ENCODE measurements around the gene NEK7.

The NEK7 gene

GRCh38 chr1:198153804-198154203 lies 3.0 kb upstream of the NEK7 start:
- Histone ChIP-seq H3K9me3 (ENCODE audit: insufficient read depth, low read length) (no peaks in the 10 kb centered on the region), H2AFZ (ENCODE audit: low read depth, low read length, severe bottlenecking) (no peak overlapping the region), H3K4me3 (ENCODE audit: insufficient read depth, low read length, poor library complexity, severe bottlenecking) (no peak overlapping the region), H4K20me1 (ENCODE audit: low read depth, low read length) (no peaks in the 10 kb centered on the region), H3K9me2 (replicated peaks; ENCODE audit: insufficient read depth, low read length) (no peaks in the 10 kb centered on the region), H3K27me3 (ENCODE audit: low read length) (no peaks in the 10 kb centered on the region), H3K79me2 (ENCODE audit: insufficient read depth, low read length) (no peaks in the 10 kb centered on the region), H3K4me2 (ENCODE audit: low read depth, low read length, poor library complexity, severe bottlenecking) (no peak overlapping the region), H3F3A (ENCODE audit: insufficient read depth) (peaks cover 11% of the 10 kb centered on the region), H3K36me3 (ENCODE audit: low read length) (no peaks in the 10 kb centered on the region), H3K9ac (ENCODE audit: low read length) (no peak overlapping the region), H3K27ac (ENCODE audit: low read depth, low read length) (no peak overlapping the region)
- no peak for TF ChIP-seq EZH2phosphoT487 (conservative IDR thresholded peaks at IDR 0.05; ENCODE audit: low read length)
- TF ChIP-seq, protein P1, sequence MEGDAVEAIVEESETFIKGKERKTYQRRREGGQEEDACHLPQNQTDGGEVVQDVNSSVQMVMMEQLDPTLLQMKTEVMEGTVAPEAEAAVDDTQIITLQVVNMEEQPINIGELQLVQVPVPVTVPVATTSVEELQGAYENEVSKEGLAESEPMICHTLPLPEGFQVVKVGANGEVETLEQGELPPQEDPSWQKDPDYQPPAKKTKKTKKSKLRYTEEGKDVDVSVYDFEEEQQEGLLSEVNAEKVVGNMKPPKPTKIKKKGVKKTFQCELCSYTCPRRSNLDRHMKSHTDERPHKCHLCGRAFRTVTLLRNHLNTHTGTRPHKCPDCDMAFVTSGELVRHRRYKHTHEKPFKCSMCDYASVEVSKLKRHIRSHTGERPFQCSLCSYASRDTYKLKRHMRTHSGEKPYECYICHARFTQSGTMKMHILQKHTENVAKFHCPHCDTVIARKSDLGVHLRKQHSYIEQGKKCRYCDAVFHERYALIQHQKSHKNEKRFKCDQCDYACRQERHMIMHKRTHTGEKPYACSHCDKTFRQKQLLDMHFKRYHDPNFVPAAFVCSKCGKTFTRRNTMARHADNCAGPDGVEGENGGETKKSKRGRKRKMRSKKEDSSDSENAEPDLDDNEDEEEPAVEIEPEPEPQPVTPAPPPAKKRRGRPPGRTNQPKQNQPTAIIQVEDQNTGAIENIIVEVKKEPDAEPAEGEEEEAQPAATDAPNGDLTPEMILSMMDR (IDR thresholded peaks at IDR 0.05; ENCODE audit: insufficient read depth, low read length, poor library complexity, severe bottlenecking): no peak

- Histone ChIP-seq H3K36me3 (ENCODE audit: low read length) (no peaks in the 10 kb centered on the region), H4K20me1 (ENCODE audit: low read depth, low read length) (no peaks in the 10 kb centered on the region), H2AFZ (ENCODE audit: low read depth, low read length, severe bottlenecking) (no peak overlapping the region), H3K9ac (ENCODE audit: low read length) (no peak overlapping the region), H3K27me3 (ENCODE audit: low read length) (no peaks in the 10 kb centered on the region), H3K4me3 (ENCODE audit: insufficient read depth, low read length, poor library complexity, severe bottlenecking) (no peak overlapping the region), H3K79me2 (ENCODE audit: insufficient read depth, low read length) (peaks cover 11% of the 10 kb centered on the region; the same call in 1 of the 2 replicates), H3K27ac (ENCODE audit: low read depth, low read length) (no peak overlapping the region), H3K4me2 (ENCODE audit: low read depth, low read length, poor library complexity, severe bottlenecking) (no peak overlapping the region), H3F3A (ENCODE audit: insufficient read depth) (peaks cover 11% of the 10 kb centered on the region), H3K9me2 (replicated peaks; ENCODE audit: insufficient read depth, low read length) (no peaks in the 10 kb centered on the region), H3K9me3 (ENCODE audit: insufficient read depth, low read length) (no peaks in the 10 kb centered on the region)
- no peak for TF ChIP-seq EZH2phosphoT487 (conservative IDR thresholded peaks at IDR 0.05; ENCODE audit: low read length)
- TF ChIP-seq, protein P1 (IDR thresholded peaks at IDR 0.05; ENCODE audit: insufficient read depth, low read length, poor library complexity, severe bottlenecking): no peak
These were observed 1.5 kb upstream of the NEK7 start for GRCh38 chr1:198155253-198155652.

DNA sequence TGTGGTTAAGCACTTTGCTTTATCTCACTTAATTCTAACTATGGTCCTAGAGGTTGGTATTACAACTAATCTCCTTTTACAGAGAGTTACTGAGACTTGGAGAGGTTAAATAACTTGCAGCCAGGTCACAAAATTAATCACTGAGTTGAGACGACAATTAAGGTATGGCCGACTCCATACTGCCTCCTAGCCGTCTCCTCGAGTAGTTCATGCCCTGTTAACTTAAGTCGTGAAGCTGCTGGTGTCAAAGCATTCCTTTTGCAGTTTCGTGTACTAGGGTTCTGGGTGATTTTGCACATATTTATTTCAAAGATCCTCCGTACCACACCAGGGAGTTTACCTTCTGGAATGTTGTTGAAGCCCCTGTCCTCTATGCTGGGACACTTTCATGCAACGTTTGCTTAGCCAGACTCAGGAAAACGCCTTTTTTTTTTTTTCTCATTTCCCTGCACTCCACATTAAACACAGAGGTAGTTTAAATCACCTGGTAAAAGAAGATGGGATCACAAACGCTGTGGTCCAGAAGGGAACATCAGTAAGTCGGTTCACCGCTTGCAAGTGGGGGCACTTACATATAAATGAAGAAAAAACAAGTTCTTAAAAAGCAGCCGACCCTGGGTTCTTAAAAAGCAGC lies 570 bp upstream of the NEK7 start:
- TF ChIP-seq, protein P1 (IDR thresholded peaks at IDR 0.05; ENCODE audit: insufficient read depth, low read length, poor library complexity, severe bottlenecking): peak; percentile 75
- no peak for TF ChIP-seq EZH2phosphoT487 (conservative IDR thresholded peaks at IDR 0.05; ENCODE audit: low read length)

More for the DNA sequence above, 570 bp upstream of the NEK7 start:
- Histone ChIP-seq H3K36me3 (ENCODE audit: low read length) (no peaks in the 10 kb centered on the region), H3K9ac (ENCODE audit: low read length) (peak overlapping the region; percentile 77), H4K20me1 (ENCODE audit: low read depth, low read length) (no peaks in the 10 kb centered on the region), H2AFZ (ENCODE audit: low read depth, low read length, severe bottlenecking) (peak overlapping the region; percentile 87), H3K27me3 (ENCODE audit: low read length) (no peaks in the 10 kb centered on the region), H3K4me2 (ENCODE audit: low read depth, low read length, poor library complexity, severe bottlenecking) (peak overlapping the region; percentile 82), H3K9me3 (ENCODE audit: insufficient read depth, low read length) (no peaks in the 10 kb centered on the region), H3K27ac (ENCODE audit: low read depth, low read length) (no peak overlapping the region; the same call in 1 of the 2 replicates), H3K79me2 (ENCODE audit: insufficient read depth, low read length) (peaks cover 15% of the 10 kb centered on the region; the same call in 1 of the 2 replicates), H3F3A (ENCODE audit: insufficient read depth) (peaks cover 11% of the 10 kb centered on the region), H3K9me2 (replicated peaks; ENCODE audit: insufficient read depth, low read length) (no peaks in the 10 kb centered on the region), H3K4me3 (ENCODE audit: insufficient read depth, low read length, poor library complexity, severe bottlenecking) (peak overlapping the region; percentile 89)
